ENCODE data around the gene KLHL17.
A peak's percentile ranks its signal among the peaks of the same experiment; 100 is the strongest.
"Not testable (repeated sequence)": the region's sequence is repeated elsewhere in the genome, so short reads cannot be mapped to it uniquely, and the experiment has no call there.

The KLHL17 gene

DNA sequence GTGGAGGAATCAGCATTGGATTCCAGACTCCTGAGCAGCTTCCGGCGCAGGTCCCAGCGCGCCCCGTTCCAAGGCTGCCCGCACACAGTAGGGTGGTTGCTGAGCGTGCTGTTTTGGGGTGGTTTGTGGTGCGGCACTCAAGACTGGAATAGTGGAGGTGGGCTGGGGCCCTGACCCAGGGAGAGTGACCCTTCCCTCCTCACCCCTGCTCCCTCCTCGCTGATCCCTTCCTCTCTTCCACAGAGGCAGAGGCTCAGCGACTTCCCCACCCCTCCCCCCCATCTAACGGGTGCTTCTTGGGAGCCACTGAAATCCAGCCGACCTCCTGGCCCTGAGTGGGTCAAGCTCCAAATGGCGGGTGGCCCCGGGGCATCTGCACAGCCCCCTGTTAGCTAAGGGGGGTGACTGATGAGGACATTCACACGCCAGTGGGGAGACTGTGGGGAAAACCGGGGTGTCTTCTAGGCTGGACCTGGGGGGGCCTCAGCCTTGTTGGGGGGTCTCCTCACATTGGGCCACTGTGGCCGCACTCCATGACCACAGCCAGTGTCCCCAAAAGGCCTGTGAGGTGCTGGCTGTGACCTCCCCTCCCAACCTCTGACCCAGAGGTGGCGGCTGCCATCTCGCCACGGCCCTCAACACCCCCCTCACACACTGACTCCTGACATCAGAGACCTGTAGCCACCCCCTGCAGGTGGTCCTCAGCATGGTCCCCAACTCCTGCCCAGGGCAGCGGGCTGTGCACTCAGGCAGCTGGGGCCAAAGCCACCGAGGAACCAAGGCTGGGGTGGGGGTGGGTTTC lies 43.4 kb downstream of the KLHL17 start:
- DNase-seq, result no peak

DNA sequence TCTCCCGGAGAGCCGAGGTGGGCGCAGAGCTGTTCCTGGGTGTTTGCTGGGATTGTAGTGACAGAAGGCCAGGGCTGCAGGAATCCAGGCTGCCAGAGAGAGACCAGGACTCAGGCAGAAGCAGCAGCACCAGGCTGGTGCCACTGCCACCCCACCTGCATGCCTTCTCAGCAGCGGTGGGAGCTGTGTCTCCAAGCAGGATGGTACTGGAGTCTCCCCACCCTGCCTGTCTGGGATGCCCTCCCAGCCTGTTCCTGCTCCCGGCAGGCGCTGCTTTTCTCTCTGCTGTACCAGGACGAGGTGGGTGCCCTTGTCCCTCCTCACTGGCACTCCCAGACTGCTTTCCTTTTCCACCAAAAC lies 44.0 kb downstream of the KLHL17 start:
- DNase-seq, result no peak

- no peak for DNase-seq
These were observed 44.7 kb downstream of the KLHL17 start for GRCh38 chr1:1004780-1005697.

DNA sequence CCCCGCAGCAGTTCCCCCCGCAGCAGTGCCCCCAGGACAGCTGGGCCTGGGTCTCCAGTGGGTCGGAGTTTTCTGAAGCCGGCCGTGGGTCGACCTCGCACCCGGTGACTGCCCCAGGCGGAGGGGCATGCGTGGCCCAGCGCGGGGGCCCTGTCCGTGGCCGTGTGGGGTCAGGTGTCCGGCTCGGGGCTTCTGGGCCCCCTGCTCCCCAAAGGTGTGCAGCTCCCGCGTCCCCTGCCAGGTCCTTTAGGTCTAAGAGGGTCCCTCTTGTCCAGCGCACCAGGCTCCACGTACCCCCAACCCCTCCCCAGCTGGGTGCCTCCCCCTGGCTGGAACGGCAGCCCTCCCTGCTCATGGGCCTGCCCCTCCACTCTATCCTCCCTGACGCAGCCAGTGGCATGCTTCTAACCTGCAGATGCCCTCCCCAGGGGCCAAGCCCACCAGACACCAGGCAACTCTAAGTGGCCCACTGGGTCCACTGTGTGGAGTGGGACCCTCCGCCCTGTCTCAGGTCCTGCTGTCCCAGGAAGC lies 45.5 kb downstream of the KLHL17 start:
- no peak for DNase-seq

DNA sequence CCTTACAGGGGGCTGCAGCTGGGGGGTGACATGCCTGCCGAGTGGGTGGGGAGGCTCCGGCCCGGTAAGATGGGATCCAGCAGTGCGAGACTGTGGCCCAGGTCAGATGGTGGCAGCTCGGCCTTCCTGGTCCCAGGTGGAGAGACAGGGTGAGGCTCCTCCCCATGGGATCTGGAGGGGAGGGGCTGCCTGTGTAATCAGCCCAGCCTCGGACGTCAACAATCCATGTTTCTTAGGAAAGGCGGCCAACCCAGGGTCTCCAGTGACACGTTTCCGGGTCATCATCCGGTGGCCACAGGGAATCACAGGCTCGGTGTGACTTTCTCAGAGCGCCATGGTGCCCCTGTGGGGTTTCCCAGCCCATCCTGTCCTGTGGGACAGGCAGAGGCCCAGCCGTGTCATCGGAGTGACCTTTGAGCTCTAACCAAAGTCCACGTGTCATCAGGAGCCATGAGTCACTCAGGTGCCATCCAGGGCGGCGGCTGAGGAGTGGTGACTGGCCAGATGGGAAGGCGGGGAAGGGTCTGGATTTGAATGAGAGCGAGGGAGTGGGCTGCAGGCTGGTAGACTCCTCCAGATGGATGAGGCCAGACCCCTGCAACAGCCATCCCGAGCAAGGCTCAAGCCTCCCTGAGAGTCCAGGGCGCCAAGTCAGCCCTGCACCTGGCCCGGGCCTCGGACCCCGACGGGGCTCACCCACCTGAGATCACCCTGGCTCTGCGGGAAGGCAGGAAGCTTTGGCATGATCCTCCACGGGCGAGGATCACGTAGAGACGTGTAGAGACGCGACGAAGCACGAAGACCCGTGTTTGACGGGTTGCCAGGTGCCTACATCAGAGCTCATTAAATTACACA lies 46.1 kb downstream of the KLHL17 start:
- DNase-seq, result no peak

DNA sequence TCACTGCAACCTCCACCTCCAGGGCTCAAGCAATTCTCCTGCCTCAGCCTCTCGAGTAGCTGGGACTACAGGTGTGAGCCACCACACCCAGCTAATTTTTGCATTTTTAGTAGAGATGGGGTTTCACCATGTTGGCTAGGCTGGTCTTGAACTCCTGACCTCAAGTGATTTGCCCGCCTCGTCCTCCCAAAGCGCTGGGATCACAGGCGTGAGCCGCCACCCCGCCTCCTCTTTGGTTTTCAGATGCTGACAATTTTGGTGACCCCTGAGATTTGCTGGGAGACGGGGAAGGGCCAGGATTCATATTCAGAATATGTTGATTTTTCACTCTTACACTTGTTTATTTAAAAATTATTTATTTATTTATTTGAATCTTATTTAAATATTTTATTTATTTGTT lies 49.7 kb downstream of the KLHL17 start:
- not testable (repeated sequence) for DNase-seq

GRCh38 chr1:1011396-1011949 lies 51.1 kb downstream of the KLHL17 start:
- no peak for DNase-seq

DNA sequence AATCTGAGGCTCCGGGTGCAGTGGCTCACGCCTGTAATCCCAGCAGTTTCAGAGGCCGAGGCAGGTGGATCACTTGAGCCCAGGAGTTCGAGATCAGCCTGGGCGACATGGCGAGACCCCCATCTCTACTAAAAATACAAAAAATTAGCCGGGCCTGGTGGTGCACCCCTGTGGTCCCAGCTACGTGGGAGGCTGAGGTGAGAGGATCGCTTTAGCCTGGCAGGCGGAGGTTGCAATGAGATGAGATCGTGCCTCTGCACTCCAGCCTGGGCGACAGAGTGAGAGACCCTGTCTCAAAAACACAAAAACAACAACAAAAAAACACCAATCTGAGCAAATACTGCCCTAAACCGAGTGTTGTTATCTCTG lies 52.3 kb downstream of the KLHL17 start:
- not testable (repeated sequence) for DNase-seq

- peak; percentile 90 for DNase-seq
These were observed 52.9 kb downstream of the KLHL17 start, which contains the start of gene ISG15 for GRCh38 chr1:1013105-1013921. Gene ISG15 (plus strand): TSS chr1:1013497. CDS start chr1:1013574, 77 bp downstream.

DNA sequence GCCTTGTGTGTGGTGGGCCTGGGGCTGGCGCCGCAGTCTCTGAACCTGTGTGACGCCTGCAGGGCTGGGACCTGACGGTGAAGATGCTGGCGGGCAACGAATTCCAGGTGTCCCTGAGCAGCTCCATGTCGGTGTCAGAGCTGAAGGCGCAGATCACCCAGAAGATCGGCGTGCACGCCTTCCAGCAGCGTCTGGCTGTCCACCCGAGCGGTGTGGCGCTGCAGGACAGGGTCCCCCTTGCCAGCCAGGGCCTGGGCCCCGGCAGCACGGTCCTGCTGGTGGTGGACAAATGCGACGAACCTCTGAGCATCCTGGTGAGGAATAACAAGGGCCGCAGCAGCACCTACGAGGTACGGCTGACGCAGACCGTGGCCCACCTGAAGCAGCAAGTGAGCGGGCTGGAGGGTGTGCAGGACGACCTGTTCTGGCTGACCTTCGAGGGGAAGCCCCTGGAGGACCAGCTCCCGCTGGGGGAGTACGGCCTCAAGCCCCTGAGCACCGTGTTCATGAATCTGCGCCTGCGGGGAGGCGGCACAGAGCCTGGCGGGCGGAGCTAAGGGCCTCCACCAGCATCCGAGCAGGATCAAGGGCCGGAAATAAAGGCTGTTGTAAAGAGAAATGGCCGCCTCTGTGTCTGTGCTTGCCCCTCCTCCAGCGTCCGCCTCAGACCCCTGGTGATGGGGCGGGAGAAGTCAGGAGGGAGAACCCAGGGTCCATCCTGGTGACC lies 53.7 kb downstream of the KLHL17 start:
- peak in 1 of 2 donors; percentile 43 for DNase-seq

GRCh38 chr1:1014799-1015681 lies 54.7 kb downstream of the KLHL17 start:
- DNase-seq, result no peak
